ENCODE data around the gene CC2D2A.

CC2D2A gene

GRCh38 chr4:15434091-15434490 lies 35.6 kb upstream of the CC2D2A start:
- TF ChIP-seq CTCF (IDR thresholded peaks at IDR 0.05; ENCODE audit: borderline replicate concordance, insufficient read depth, low read depth, low read length) = no peak
- no peak overlapping the region for H3K4me3 ChIP-seq (ENCODE audit: low read depth, low read length)

DNA sequence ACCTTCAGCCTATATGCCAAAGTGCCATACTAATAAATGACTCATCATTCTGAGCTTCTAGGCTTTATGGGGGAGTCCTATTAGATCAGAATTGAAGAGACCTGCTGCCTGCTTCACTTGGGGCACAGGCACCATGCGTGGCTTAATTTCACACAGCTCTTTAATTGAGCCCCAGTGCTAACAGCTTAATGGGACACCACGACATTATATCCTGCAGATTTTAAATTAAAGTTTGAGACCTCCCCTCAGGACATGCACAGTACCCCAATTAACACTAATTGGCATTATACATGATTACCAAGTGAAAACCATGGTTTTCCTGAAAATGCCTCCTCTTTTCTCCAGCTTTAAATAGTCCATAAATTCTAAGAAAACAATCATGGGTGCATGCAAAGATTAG lies 35.0 kb upstream of the CC2D2A start:
- TF ChIP-seq CTCF (IDR thresholded peaks at IDR 0.05; ENCODE audit: borderline replicate concordance, insufficient read depth, low read depth, low read length) = no peak
- no peak overlapping the region for H3K4me3 ChIP-seq (ENCODE audit: low read depth, low read length)

- no peak for TF ChIP-seq CTCF (IDR thresholded peaks at IDR 0.05; ENCODE audit: borderline replicate concordance, insufficient read depth, low read depth, low read length)
- H3K4me3 ChIP-seq (ENCODE audit: low read depth, low read length) = no peak overlapping the region
These were observed 33.2 kb upstream of the CC2D2A start for GRCh38 chr4:15436513-15436912.

DNA sequence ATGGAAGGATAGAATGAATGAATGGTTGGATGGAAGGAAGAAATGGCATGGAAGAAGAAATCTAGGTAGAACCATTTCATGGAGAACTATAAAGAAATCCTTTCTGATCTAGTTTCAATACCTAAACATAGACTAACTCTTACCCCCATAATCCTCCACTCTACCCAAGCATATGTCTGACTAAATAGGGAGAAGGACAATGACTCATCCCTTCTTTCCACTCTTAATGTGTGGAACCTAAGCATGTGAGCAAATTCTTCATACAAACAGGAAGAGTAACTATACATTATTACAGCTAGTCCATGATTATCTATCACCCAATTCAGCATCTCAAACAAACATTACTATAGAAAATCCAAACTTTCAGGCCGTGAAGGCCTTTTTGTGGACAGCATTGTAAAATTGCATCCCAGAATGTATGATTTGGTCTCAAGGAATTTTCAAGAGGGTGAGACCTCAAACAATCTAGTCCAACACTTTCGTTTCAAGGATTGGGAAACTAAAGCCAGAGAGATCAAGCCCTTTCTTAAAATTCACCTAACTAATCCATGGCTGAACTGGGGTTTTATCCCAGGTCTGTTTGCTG lies 30.6 kb upstream of the CC2D2A start:
- no peak overlapping the region for H3K4me3 ChIP-seq (ENCODE audit: low read depth, low read length)
- no peak for TF ChIP-seq CTCF (IDR thresholded peaks at IDR 0.05; ENCODE audit: borderline replicate concordance, insufficient read depth, low read depth, low read length)

GRCh38 chr4:15443371-15444160 lies 26.1 kb upstream of the CC2D2A start:
- TF ChIP-seq CTCF (IDR thresholded peaks at IDR 0.05; ENCODE audit: borderline replicate concordance, insufficient read depth, low read depth, low read length) = no peak
- H3K4me3 ChIP-seq (ENCODE audit: low read depth, low read length) = no peak overlapping the region

DNA sequence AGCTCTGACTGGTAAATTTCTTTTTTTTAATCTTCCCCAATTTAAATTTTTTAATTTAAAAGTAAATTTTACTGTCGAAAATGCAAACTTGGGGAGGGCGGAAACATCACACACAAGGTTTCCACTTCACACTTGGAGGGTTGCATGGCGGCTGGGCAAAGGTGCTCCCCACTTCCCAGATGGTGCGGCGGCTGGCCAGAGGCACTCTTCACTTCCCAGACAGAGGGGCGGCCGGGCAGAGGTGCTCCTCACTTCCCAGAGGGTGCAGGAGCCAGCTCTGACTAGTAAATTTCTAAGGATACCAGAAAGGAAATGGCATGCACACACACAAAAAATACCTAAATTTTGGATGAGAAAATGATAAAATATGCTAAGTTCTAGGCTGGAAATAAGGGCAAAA lies 25.4 kb upstream of the CC2D2A start:
- TF ChIP-seq CTCF (IDR thresholded peaks at IDR 0.05; ENCODE audit: borderline replicate concordance, insufficient read depth, low read depth, low read length) = no peak

More for the DNA sequence above, 25.4 kb upstream of the CC2D2A start:
- H3K4me3 ChIP-seq (ENCODE audit: low read depth, low read length) = no peak overlapping the region
